Body of pancreas (tissue), 4 donors: ENCODE measurements around the gene XDH.

Source experiments
- POLR2A ChIP-seq, 3 donors: fragments of 450-650 bp; IDR thresholded peaks; one replicate each; pipeline ENCODE4 v1.6.1; 2016; ENCODE audit warnings: antibody characterized with exemption in 3 of 3, mild to moderate bottlenecking in 2 of 3
- TF ChIP-seq, protein P1 (sequence below), 7 experiments: fragments of 450-650 bp in 4 of 7; fragments of 200-600 bp in 3 of 7; sonication (generic) in 3 of 7; IDR thresholded peaks; one replicate each; pipeline ENCODE4 v1.5.1; 2016 to 2019; ENCODE audit warnings: antibody characterized with exemption in 7 of 7

DNA sequence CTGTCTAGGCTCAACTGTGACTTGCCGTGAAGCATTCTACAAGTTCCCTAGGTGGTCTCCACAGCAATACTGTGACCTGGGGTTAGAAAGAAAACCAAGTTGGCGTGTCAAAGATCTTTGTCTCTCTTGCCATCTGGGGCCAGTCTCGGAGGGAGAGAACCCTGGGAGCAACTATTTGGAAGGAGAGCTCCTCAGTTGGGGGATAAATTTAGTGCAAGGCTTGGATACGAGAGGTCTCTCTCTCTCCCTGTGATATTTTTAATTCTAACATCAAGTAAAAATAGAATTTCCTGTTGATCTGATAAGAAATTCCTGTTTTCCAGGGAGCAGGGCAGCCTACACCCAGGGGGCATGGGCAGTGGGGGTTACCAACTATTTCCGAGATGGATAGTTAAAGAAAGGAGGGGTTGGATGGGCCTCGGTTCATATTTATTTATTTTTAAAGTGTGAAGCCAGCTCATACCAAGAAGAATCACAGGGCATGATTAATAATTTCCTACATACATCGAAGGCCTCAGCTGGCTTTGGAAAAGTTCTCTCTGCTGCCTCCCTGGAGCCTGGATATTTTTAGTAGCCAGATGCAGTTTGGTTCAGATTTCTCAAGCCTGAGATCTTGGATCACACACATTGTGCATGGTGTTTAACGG is 117.8 kb downstream of the XDH start:
- TF ChIP-seq, protein P1, sequence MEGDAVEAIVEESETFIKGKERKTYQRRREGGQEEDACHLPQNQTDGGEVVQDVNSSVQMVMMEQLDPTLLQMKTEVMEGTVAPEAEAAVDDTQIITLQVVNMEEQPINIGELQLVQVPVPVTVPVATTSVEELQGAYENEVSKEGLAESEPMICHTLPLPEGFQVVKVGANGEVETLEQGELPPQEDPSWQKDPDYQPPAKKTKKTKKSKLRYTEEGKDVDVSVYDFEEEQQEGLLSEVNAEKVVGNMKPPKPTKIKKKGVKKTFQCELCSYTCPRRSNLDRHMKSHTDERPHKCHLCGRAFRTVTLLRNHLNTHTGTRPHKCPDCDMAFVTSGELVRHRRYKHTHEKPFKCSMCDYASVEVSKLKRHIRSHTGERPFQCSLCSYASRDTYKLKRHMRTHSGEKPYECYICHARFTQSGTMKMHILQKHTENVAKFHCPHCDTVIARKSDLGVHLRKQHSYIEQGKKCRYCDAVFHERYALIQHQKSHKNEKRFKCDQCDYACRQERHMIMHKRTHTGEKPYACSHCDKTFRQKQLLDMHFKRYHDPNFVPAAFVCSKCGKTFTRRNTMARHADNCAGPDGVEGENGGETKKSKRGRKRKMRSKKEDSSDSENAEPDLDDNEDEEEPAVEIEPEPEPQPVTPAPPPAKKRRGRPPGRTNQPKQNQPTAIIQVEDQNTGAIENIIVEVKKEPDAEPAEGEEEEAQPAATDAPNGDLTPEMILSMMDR (IDR thresholded peaks at IDR 0.05), result no peak
- no peak for TF ChIP-seq POLR2A (IDR thresholded peaks at IDR 0.05)
